Endothelial cell of umbilical vein (primary cell): Measurements from ENCODE around the gene SLC30A1. TPM values are rescaled to one million over a fixed set of nuclear protein-coding genes. Genes with fewer than 3 reads are reported as not detected.

Source experiments
- BruUV-seq: library from RNA; stranded (reverse); fragments of 400-500 nt; replicated peaks from 2 replicates; lab custom pipeline; 2021; lab: Mats Ljungman, UMichigan
- CTCF ChIA-PET: fragments of 300-600, 350-600 bp; sonication (Branson Sonifier 250); formaldehyde crosslinking; loops from one replicate; lab custom pipeline; 2021; ENCODE audit warnings: antibody characterized with exemption, inconsistent platforms; lab: Charles Lee
- POLR2A ChIA-PET: fragments of 300-600, 350-600 bp; sonication (Branson Sonifier 250); formaldehyde crosslinking; loops from one replicate; lab custom pipeline; 2021; ENCODE audit warnings: antibody characterized with exemption, inconsistent platforms; lab: Charles Lee
- DNase-seq: peaks from one replicate; pipeline ENCODE4 v3.0.0-alpha.2; 2011; ENCODE audit warnings: low read depth, low spot score
- FAIRE-seq: peaks from 2 replicates; lab custom pipeline; 2011; peaks lifted over from hg19 to GRCh38; lab: Jason Lieb, UNC
- H2AFZ ChIP-seq: 2 replicates; pipeline ENCODE4 v1.6.0; 2012; ENCODE audit warnings: low read depth, low read length, control low read depth, inconsistent platforms
- H3K27ac ChIP-seq: 2 replicates; pipeline ENCODE4 v1.5.1; 2011; ENCODE audit warnings: low read depth, mild to moderate bottlenecking, control low read depth, low read length, moderate library complexity; ENCODE audit not compliant: insufficient read depth
- H3K27me3 ChIP-seq, 2 experiments: 2 replicates each; pipeline versions ENCODE4 v1.6.0 to v1.6.1; 2011; ENCODE audit warnings: low read length in 2 of 2, mixed read lengths in 1 of 2; ENCODE audit not compliant: control insufficient read depth in 2 of 2, insufficient read depth in 2 of 2
- H3K36me3 ChIP-seq, 2 experiments: 2 replicates in 1 of 2; 3 replicates in 1 of 2; pipeline ENCODE4 v1.5.1; 2011; ENCODE audit warnings: low read length in 2 of 2, mild to moderate bottlenecking in 1 of 2, moderate library complexity in 1 of 2; ENCODE audit not compliant: control insufficient read depth in 2 of 2, insufficient read depth in 2 of 2; ENCODE audit errors: extremely low read depth in 1 of 2
- H3K4me1 ChIP-seq: 3 replicates; pipeline ENCODE4 v1.5.1; 2011; ENCODE audit warnings: mild to moderate bottlenecking, low read length; ENCODE audit not compliant: control insufficient read depth, insufficient read depth; ENCODE audit errors: extremely low read depth
- H3K4me2 ChIP-seq: 2 replicates; pipeline ENCODE4 v1.6.1; 2011; ENCODE audit warnings: low read length, control low read depth, mixed read lengths; ENCODE audit not compliant: insufficient read depth
- H3K4me3 ChIP-seq, 3 experiments: fragments of 200-600 bp in 1 of 3; sonication (generic), shearing (Covaris generic) in 1 of 3; replicated peaks in 1 of 3; 2 replicates each; pipeline ENCODE4 v1.5.1; 2011 to 2016; ENCODE audit warnings: control low read depth in 3 of 3, low read length in 3 of 3, mild to moderate bottlenecking in 2 of 3, inconsistent platforms in 1 of 3, low read depth in 1 of 3, moderate library complexity in 1 of 3; ENCODE audit not compliant: insufficient read depth in 1 of 3
- H3K79me2 ChIP-seq: 2 replicates; pipeline ENCODE4 v1.6.0; 2012; ENCODE audit warnings: low read length, inconsistent platforms; ENCODE audit not compliant: control insufficient read depth, insufficient read depth
- H3K9ac ChIP-seq: replicated peaks from 2 replicates; pipeline ENCODE3; 2011; ENCODE audit warnings: low read length, control low read depth; ENCODE audit not compliant: insufficient read depth; ENCODE audit errors: extremely low read depth
- H3K9me1 ChIP-seq: replicated peaks from 3 replicates; pipeline ENCODE4 v1.6.0; 2011; ENCODE audit warnings: mild to moderate bottlenecking, low read length; ENCODE audit not compliant: control insufficient read depth, insufficient read depth; ENCODE audit errors: extremely low read depth
- H3K9me3 ChIP-seq: replicated peaks from 2 replicates; pipeline ENCODE4 v1.5.1; 2012; ENCODE audit warnings: low read length, inconsistent platforms; ENCODE audit not compliant: control insufficient read depth, insufficient read depth
- H4K20me1 ChIP-seq: replicated peaks from 2 replicates; pipeline ENCODE3; 2011; ENCODE audit warnings: mild to moderate bottlenecking, low read length; ENCODE audit not compliant: control insufficient read depth, insufficient read depth; ENCODE audit errors: extremely low read depth
- EZH2 ChIP-seq: IDR thresholded peaks from 2 replicates; pipeline ENCODE4 v1.6.1; 2012; ENCODE audit warnings: borderline replicate concordance, low read depth, mild to moderate bottlenecking, moderate library complexity, low read length, inconsistent platforms; ENCODE audit not compliant: severe bottlenecking
- FOS ChIP-seq: IDR thresholded peaks from 2 replicates; pipeline ENCODE4 v1.6.1; 2011; ENCODE audit warnings: mild to moderate bottlenecking, low read length, moderate library complexity, borderline replicate concordance; ENCODE audit not compliant: insufficient read depth
- JUN ChIP-seq: IDR thresholded peaks from 2 replicates; pipeline ENCODE4 v1.6.1; 2011; ENCODE audit warnings: borderline replicate concordance, low read depth; ENCODE audit not compliant: insufficient read length, insufficient read depth
- MYC ChIP-seq: IDR thresholded peaks from one replicate; pipeline ENCODE4 v1.6.1; 2011; ENCODE audit warnings: mild to moderate bottlenecking, low read depth, low read length
- POLR2A ChIP-seq: IDR thresholded peaks from 2 replicates; pipeline ENCODE4 v1.6.1; 2012; ENCODE audit warnings: low read depth, mild to moderate bottlenecking, control low read depth, low read length
- POLR2AphosphoS5 ChIP-seq: IDR thresholded peaks from 2 replicates; pipeline ENCODE4 v1.6.1; 2012; ENCODE audit warnings: low read depth, mild to moderate bottlenecking, control low read depth, low read length, moderate library complexity; ENCODE audit not compliant: insufficient read depth
- dilution Hi-C: fragments of 300-500 bp; cut with MboI; formaldehyde crosslinking; loops from one replicate; pipeline ENCODE4 v1.15.0; 2019; ENCODE audit warnings: low sequenced_read_pairs; ENCODE audit not compliant: extremely low pct_ligation_motif_present
- intact Hi-C: fragments of 100-400 bp; cut with micrococcal nuclease; formaldehyde crosslinking; loops from one replicate; pipeline ENCODE4 v1.10.0; 2022
- polyA plus RNA-seq, 4 experiments: library from polyadenylated mRNA; depleted of rRNA in 3 of 4; stranded (reverse) in 3 of 4; unstranded in 1 of 4; fragments of >200 nt; gene quantifications; 2 replicates each; pipeline versions ENCODE4 v1.2.1 to v1.2.3, GENCODE V29; 2011 to 2012; ENCODE audit warnings: missing spikeins in 1 of 4
- total RNA-seq: library from RNA; stranded (reverse); gene quantifications from 2 replicates; pipeline ENCODE4 v1.2.3, GENCODE V29; 2021
- TF ChIP-seq, protein P1 (sequence below): IDR thresholded peaks from 2 replicates; pipeline ENCODE4 v1.6.1; 2011; ENCODE audit not compliant: insufficient read depth, insufficient read length

Gene SLC30A1
- total and polyA plus RNA-seq, 2 donors (not counting 3 experiments of a cell fraction or from before 2014, with no cell fraction given) = 5.5 to 21.5 TPM

DNA sequence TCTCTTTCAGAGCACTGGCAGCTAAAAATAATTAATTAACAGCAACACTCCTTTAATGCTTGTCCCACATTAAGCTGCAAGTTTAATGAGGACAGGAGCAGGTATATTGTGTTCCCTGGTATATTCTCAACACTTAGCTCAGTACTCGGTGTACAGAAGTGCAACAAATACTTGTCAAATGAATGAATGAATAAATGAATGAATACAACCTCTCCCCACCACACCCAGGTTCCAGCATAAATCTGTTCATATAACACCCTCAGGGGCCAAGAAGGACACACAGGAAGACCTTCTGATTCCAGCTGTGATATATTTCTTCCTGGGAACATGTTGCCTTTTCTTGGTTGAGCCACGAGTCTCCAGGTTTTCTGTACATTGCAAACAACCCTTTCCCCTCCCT lies 48.9 kb downstream of the SLC30A1 start:
- BruUV-seq = no TSS peak
- FAIRE-seq = no peak
- Histone ChIP-seq H4K20me1 (no peaks in the 10 kb centered on the region), H3K27me3 (no peaks in the 10 kb centered on the region), H2AFZ (no peak overlapping the region), H3K9ac (no peak overlapping the region), H3K4me3 (no peak overlapping the region), H3K4me1 (peaks cover 10% of the 10 kb centered on the region), H3K79me2 (no peaks in the 10 kb centered on the region), H3K9me3 (no peaks in the 10 kb centered on the region), H3K27ac (no peak overlapping the region), H3K4me2 (no peak overlapping the region), H3K36me3 (no peaks in the 10 kb centered on the region), H3K9me1 (no peaks in the 10 kb centered on the region)
- intact Hi-C loops (no loop called here), dilution Hi-C loops (no loop called here)
- no peak for DNase-seq
- CTCF ChIA-PET = interaction anchor here (2.0 kb wide), 1 partner anchor 15 kb away, joined by 6 read pairs; no protein-coding TSS in a partner anchor
- TF ChIP-seq JUN = no peak
- no peak for TF ChIP-seq POLR2A
- TF ChIP-seq, protein P1, sequence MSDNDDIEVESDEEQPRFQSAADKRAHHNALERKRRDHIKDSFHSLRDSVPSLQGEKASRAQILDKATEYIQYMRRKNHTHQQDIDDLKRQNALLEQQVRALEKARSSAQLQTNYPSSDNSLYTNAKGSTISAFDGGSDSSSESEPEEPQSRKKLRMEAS = no peak
- TF ChIP-seq EZH2 = no peak
- TF ChIP-seq FOS = no peak
- POLR2A ChIA-PET = no interaction called here

DNA sequence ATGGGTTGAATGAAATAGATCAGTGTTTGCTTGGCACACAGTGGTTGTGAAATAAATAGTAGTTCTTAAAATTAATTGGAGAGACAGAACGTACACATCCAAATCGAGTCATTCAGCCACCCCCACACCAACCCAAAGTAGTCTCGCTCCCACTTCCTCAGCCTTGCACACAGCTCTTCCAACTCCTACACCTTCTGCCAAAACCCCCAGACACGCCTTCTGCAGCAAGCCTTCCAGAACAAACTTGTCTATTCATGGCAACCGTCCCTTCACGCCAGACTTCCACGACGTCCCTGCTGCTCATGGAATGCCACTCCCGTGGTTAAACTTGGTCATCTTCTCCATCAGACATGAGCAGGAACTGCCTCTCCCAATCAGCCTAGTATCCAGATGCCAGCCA lies 49.5 kb downstream of the SLC30A1 start:
- DNase-seq = no peak
- Histone ChIP-seq H3K27me3 (no peaks in the 10 kb centered on the region), H3K4me2 (no peak overlapping the region), H3K9me1 (no peaks in the 10 kb centered on the region), H3K9ac (no peak overlapping the region), H3K36me3 (no peaks in the 10 kb centered on the region), H3K9me3 (no peaks in the 10 kb centered on the region), H3K4me3 (no peak overlapping the region), H3K79me2 (no peaks in the 10 kb centered on the region), H2AFZ (no peak overlapping the region), H3K27ac (no peak overlapping the region), H3K4me1 (peaks cover 10% of the 10 kb centered on the region), H4K20me1 (no peaks in the 10 kb centered on the region)
- TF ChIP-seq POLR2AphosphoS5 (no peak), POLR2A (no peak), MYC (no peak)
- ChIA-PET CTCF (interaction anchor here (2.3 to 2.6 kb wide), 2 partner anchors 12 to 15 kb away, joined by 12 to 25 read pairs; no protein-coding TSS in a partner anchor), POLR2A (no interaction called here)
- intact Hi-C loops (no loop called here), dilution Hi-C loops (no loop called here)
- BruUV-seq = no TSS peak
- FAIRE-seq = no peak
